ENCODE measurements around the gene RAB11B. TPM values are rescaled to one million over a fixed set of nuclear protein-coding genes. Genes with fewer than 3 reads are reported as not detected.
"Not testable (repeated sequence)": the region's sequence is repeated elsewhere in the genome, so short reads cannot be mapped to it uniquely, and the experiment has no call there.

Gene RAB11B
- total and polyA plus RNA-seq, 2 experiments from 2014 or later: 10.4 to 84.9 TPM

DNA sequence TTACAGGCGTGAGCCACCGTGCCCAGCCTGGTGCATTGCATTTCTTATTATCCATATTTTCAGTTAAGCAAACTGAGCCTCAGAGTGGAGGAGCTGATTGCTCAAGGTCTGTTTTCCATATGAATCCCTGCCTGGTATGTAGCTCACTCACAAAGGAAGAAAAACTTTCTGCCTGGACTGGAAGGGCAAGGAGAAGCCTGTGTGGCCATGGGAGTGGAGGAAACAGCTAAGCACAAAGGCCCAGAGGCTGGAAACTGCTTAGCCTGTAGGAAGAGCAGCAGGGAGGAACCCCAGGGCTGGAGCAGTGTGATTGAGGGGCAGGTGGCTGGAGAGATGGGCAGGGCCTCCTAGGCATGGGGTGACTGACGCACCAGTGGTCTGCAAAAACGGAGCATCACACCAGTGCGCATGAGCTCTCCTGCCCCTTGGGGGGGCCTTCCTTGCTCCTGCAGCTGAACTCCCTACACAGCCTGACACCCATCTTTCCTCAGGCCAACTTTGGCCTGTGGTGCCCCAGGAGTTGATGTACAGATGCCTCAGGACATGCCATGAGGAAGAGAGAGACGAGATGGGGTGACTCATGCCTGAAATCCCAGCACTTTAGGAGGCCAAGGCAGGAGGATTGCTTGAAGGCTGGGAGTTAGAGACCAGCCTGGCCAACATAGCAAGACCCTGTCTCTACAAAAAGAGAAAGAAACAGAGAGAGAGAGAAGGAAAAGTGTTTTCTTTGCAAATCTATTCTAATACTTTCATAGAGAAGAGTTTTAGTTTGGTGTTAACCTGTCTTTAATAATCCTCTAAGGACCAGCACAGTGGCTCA is 51.8 kb downstream of the RAB11B start:
- H3K27ac ChIP-seq: no peak overlapping the region
- peaks cover 22% of the 10 kb centered on the region for H3K79me2 ChIP-seq (ENCODE audit: insufficient read depth)
- H2AFZ ChIP-seq: no peak overlapping the region
- H3K9me3 ChIP-seq (ENCODE audit: low read depth): no peaks in the 10 kb centered on the region
- H3K4me2 ChIP-seq (ENCODE audit: unreplicated experiment): no peak overlapping the region
- H3K4me1 ChIP-seq (ENCODE audit: insufficient read depth): peaks cover 10% of the 10 kb centered on the region
- H3K27me3 ChIP-seq (replicated peaks; ENCODE audit: insufficient read depth): no peaks in the 10 kb centered on the region
- in situ Hi-C loops (cut with MboI): no loop called here
- WGBS, 2 experiments (ENCODE audit: low coverage in 1 of 2, low lambda C conversion rate in 2 of 2, missing lambda C conversion rate in 2 of 2): 80 to 83% methylated on average over 6 of the region's 6 CpGs
- no peak overlapping the region for H3K9ac ChIP-seq
- H4K20me1 ChIP-seq (ENCODE audit: insufficient read depth): peaks cover 8% of the 10 kb centered on the region
- no peak for TF ChIP-seq EZH2 (IDR thresholded peaks at IDR 0.05; ENCODE audit: insufficient read depth, poor library complexity, severe bottlenecking)
- no peak for TF ChIP-seq EZH2phosphoT487 (IDR thresholded peaks at IDR 0.05; ENCODE audit: insufficient read depth, low read depth)
- no peak for DNase-seq
- no peak overlapping the region for H3K4me3 ChIP-seq
- no peaks in the 10 kb centered on the region for H3K36me3 ChIP-seq (ENCODE audit: low read depth)
- H3K9me2 ChIP-seq (ENCODE audit: insufficient read depth): no peaks in the 10 kb centered on the region
- H3F3A ChIP-seq (ENCODE audit: insufficient read depth): peaks cover 6% of the 10 kb centered on the region

GRCh38 chr19:8444140-8444676 is 54.0 kb downstream of the RAB11B start:
- H3F3A ChIP-seq (ENCODE audit: insufficient read depth); H3K9me3 ChIP-seq (ENCODE audit: low read depth); in situ Hi-C loops (cut with MboI); H3K9me2 ChIP-seq (ENCODE audit: insufficient read depth); H3K27me3 ChIP-seq (replicated peaks; ENCODE audit: insufficient read depth); H3K36me3 ChIP-seq (ENCODE audit: low read depth); DNase-seq: not testable (repeated sequence)
- H3K4me1 ChIP-seq (ENCODE audit: insufficient read depth): peaks cover 14% of the 10 kb centered on the region
- peak overlapping the region; percentile 75 for H3K27ac ChIP-seq
- 17% methylated on average over 32 of the region's 32 CpGs for WGBS, 2 experiments (ENCODE audit: low coverage in 1 of 2, low lambda C conversion rate in 2 of 2, missing lambda C conversion rate in 2 of 2)
- H4K20me1 ChIP-seq (ENCODE audit: insufficient read depth): peaks cover 13% of the 10 kb centered on the region
- peaks cover 44% of the 10 kb centered on the region for H3K79me2 ChIP-seq (ENCODE audit: insufficient read depth)
- H3K9ac ChIP-seq: peak overlapping the region; percentile 96
- peak overlapping the region; percentile 99 for H2AFZ ChIP-seq
- H3K4me3 ChIP-seq: peak overlapping the region; percentile 88
- peak overlapping the region; percentile 92 for H3K4me2 ChIP-seq (ENCODE audit: unreplicated experiment)

DNA sequence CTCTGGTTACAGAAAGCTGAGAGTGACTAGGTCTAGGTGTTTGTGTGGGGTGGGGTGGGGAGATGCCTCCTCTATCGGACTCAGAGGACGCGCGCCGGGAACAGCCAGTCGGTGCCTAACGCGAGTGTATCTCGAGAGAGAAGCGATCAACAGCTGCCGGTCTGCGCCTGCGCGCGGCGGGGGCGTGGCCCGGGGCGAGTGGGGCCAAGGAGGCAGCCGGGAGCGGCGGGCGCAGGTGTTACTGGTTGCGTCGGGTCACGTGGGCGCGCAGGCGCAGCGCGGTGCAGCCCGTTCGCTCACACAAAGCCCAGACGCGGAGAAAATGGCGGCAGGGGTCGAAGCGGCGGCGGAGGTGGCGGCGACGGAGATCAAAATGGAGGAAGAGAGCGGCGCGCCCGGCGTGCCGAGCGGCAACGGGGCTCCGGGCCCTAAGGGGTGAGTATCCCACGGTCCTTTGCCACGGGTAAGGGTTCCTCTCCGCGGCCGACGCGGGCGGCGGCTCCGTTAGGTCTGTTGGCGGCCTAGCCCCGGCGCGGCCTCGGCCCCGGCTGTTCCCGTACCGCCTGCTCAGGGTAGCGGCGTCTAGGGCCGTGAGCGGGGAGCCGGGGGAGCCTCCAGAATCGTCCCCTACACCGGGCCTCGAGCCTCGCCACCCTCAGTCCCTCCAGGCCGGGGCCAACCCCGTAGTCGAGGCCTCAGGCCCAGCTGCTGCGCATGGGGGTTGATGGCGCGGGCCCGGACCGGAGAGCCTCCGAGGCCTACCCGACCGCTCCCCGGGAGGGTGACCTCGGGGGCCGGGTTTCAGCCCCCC is 54.7 kb downstream of the RAB11B start, which contains the start of gene HNRNPM:
Gene HNRNPM, plus strand, starts transcription at position 299 of the 811 bp plus-strand sequence. Its CDS starts 24 bp downstream, at position 323.
- peak; percentile 99 for DNase-seq
- in situ Hi-C loops (cut with MboI): no loop called here
- Histone ChIP-seq H3K9me2 (ENCODE audit: insufficient read depth) (no peaks in the 10 kb centered on the region), H3K79me2 (ENCODE audit: insufficient read depth) (peaks cover 49% of the 10 kb centered on the region), H3K9ac (peak within 1 kb of the TSS; percentile 96), H3K9me3 (ENCODE audit: low read depth) (no peaks in the 10 kb centered on the region), H4K20me1 (ENCODE audit: insufficient read depth) (peaks cover 13% of the 10 kb centered on the region), H3K4me2 (ENCODE audit: unreplicated experiment) (peak within 1 kb of the TSS; percentile 93), H3K27me3 (replicated peaks; ENCODE audit: insufficient read depth) (no peaks in the 10 kb centered on the region), H3K4me3 (peak within 1 kb of the TSS; percentile 88), H3K4me1 (ENCODE audit: insufficient read depth) (peaks cover 14% of the 10 kb centered on the region), H3F3A (ENCODE audit: insufficient read depth) (peaks cover 6% of the 10 kb centered on the region), H3K27ac (peak within 1 kb of the TSS; percentile 76), H2AFZ (peak within 1 kb of the TSS; percentile 99), H3K36me3 (ENCODE audit: low read depth) (no peaks in the 10 kb centered on the region; the same call in 1 of the 2 replicates)
- 1 to 2% methylated on average over 62 to 91 of the region's 93 CpGs for WGBS, 2 experiments (ENCODE audit: low coverage in 1 of 2, low lambda C conversion rate in 2 of 2, missing lambda C conversion rate in 2 of 2)
- no peak for TF ChIP-seq EZH2phosphoT487 (IDR thresholded peaks at IDR 0.05; ENCODE audit: insufficient read depth, low read depth)
- no peak for TF ChIP-seq EZH2 (IDR thresholded peaks at IDR 0.05; ENCODE audit: insufficient read depth, poor library complexity, severe bottlenecking)

DNA sequence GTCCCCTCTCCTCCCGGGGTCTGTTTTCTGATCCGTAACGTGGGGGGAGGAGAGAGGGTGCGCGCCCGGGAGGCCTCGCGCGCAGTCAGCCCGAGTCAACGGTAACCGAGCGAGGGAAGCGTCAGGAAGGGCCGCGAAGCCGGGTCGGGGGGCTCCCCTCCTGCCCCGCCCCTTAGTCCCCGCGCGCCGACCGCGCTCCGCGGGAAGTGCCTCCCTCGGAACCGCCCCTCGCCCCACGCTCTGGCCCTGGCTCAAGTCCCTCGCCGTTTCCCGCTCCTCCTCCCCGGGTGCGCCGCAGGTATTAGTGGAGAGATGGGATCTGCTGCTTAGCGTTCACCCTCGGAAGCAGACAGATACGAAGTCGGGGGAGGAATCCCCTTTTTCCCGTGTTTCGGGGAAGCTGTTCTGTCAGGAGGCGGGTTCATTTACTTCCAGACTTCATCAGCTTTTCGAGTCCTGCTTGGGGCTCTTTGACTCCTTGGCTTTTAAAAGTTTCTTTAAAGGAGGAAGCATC is 55.4 kb downstream of the RAB11B start:
- peaks cover 13% of the 10 kb centered on the region for H4K20me1 ChIP-seq (ENCODE audit: insufficient read depth)
- peak overlapping the region; percentile 93 for H3K4me2 ChIP-seq (ENCODE audit: unreplicated experiment)
- peaks cover 14% of the 10 kb centered on the region for H3K4me1 ChIP-seq (ENCODE audit: insufficient read depth)
- no peaks in the 10 kb centered on the region for H3K27me3 ChIP-seq (replicated peaks; ENCODE audit: insufficient read depth)
- peak; percentile 69 for DNase-seq
- in situ Hi-C loops (cut with MboI): no loop called here
- peak overlapping the region; percentile 96 for H3K9ac ChIP-seq
- H3K36me3 ChIP-seq (ENCODE audit: low read depth): no peaks in the 10 kb centered on the region; the same call in 1 of the 2 replicates
- WGBS, 2 experiments (ENCODE audit: low coverage in 1 of 2, low lambda C conversion rate in 2 of 2, missing lambda C conversion rate in 2 of 2): 0 to 2% methylated on average over 28 to 41 of the region's 45 CpGs
- H3K9me2 ChIP-seq (ENCODE audit: insufficient read depth): no peaks in the 10 kb centered on the region
- H2AFZ ChIP-seq: 0 out of 2 replicates have a peak overlapping the region, but pooled peaks have one; percentile 28
- H3K79me2 ChIP-seq (ENCODE audit: insufficient read depth): peaks cover 56% of the 10 kb centered on the region
- no peaks in the 10 kb centered on the region for H3K9me3 ChIP-seq (ENCODE audit: low read depth)
- no peak for TF ChIP-seq EZH2 (IDR thresholded peaks at IDR 0.05; ENCODE audit: insufficient read depth, poor library complexity, severe bottlenecking)
- TF ChIP-seq EZH2phosphoT487 (IDR thresholded peaks at IDR 0.05; ENCODE audit: insufficient read depth, low read depth): no peak
- H3K4me3 ChIP-seq: peak overlapping the region; percentile 88
- H3K27ac ChIP-seq: peak overlapping the region; percentile 76
- peaks cover 6% of the 10 kb centered on the region for H3F3A ChIP-seq (ENCODE audit: insufficient read depth)

Data from GM23248 (cell line).